IMR-90 (cell line): ENCODE results near the gene SELENOH. TPM values are rescaled to one million over a fixed set of nuclear protein-coding genes. Genes with fewer than 3 reads are reported as not detected.

Experiments
- ATAC-seq: fragments of 200-7000 bp; cut with Tn5 transposase; 2 replicates; pipeline ENCODE4 v1.9.1; 2020; ENCODE audit warnings: low read depth, mild to moderate bottlenecking, moderate library complexity
- BruUV-seq: library from RNA; stranded (reverse); fragments of 400-500 nt; replicated peaks from 2 replicates; lab custom pipeline; 2021; lab: Mats Ljungman, UMichigan
- CTCF ChIA-PET: fragments of 300-600 bp; formaldehyde crosslinking; extraction: SDS; loops from one replicate; lab custom pipeline; 2021; ENCODE audit warnings: antibody characterized with exemption; lab: Yijun Ruan, JAX
- POLR2A ChIA-PET: fragments of 300-600 bp; sonication (Branson Sonifier 250); formaldehyde crosslinking; loops from one replicate; lab custom pipeline; 2022; ENCODE audit warnings: antibody characterized with exemption; ENCODE audit not compliant: unreplicated experiment; lab: Charles Lee
- DNase-seq: peaks from one replicate; pipeline ENCODE4 v3.0.0; 2013
- H2AFZ ChIP-seq: replicated peaks from 2 replicates; pipeline ENCODE3; 2013; ENCODE audit warnings: low read length, mild to moderate bottlenecking; ENCODE audit not compliant: poor library complexity
- H2AK5ac ChIP-seq: 2 replicates; pipeline ENCODE4 v1.6.1; 2013; ENCODE audit warnings: low read depth, low read length, inconsistent platforms
- H2AK9ac ChIP-seq: replicated peaks from 2 replicates; pipeline ENCODE3; 2013; ENCODE audit warnings: mild to moderate bottlenecking, low read depth, low read length, moderate library complexity; ENCODE audit not compliant: poor library complexity
- H2BK120ac ChIP-seq: 2 replicates; pipeline ENCODE4 v1.6.1; 2013; ENCODE audit warnings: low read depth, low read length, inconsistent platforms
- H2BK15ac ChIP-seq: 3 replicates; pipeline ENCODE4 v1.6.1; 2013; ENCODE audit warnings: low read depth, low read length, inconsistent platforms
- H2BK20ac ChIP-seq: 2 replicates; pipeline ENCODE4 v1.6.1; 2013; ENCODE audit warnings: low read depth, mild to moderate bottlenecking, inconsistent platforms, low read length, moderate library complexity
- H2BK5ac ChIP-seq: 2 replicates; pipeline ENCODE4 v1.6.1; 2013; ENCODE audit warnings: mild to moderate bottlenecking, low read depth, low read length, inconsistent platforms; ENCODE audit not compliant: poor library complexity, severe bottlenecking
- H3K14ac ChIP-seq: replicated peaks from 2 replicates; pipeline ENCODE4 v1.6.1; 2013; ENCODE audit warnings: low read depth, low read length, inconsistent platforms
- H3K18ac ChIP-seq: 2 replicates; pipeline ENCODE4 v1.6.1; 2013; ENCODE audit warnings: low read depth, low read length, control low read depth
- H3K23ac ChIP-seq: 2 replicates; pipeline ENCODE4 v1.6.1; 2013; ENCODE audit warnings: low read depth, low read length, inconsistent platforms
- H3K27ac ChIP-seq: 2 replicates; pipeline ENCODE4 v1.5.1; 2013; ENCODE audit warnings: mild to moderate bottlenecking, control low read depth, low read length; ENCODE audit not compliant: insufficient read depth
- H3K27me3 ChIP-seq: 2 replicates; pipeline ENCODE4 v1.6.1; 2013; ENCODE audit warnings: low read length; ENCODE audit not compliant: control insufficient read depth, insufficient read depth
- H3K36me3 ChIP-seq: 2 replicates; pipeline ENCODE4 v1.6.1; 2013; ENCODE audit warnings: low read length, mixed read lengths; ENCODE audit not compliant: control insufficient read depth, insufficient read depth
- H3K4ac ChIP-seq: 2 replicates; pipeline ENCODE4 v1.6.1; 2013; ENCODE audit warnings: low read depth, low read length, inconsistent platforms
- H3K4me1 ChIP-seq: 2 replicates; pipeline ENCODE4 v1.6.1; 2013; ENCODE audit warnings: low read length, mixed read lengths; ENCODE audit not compliant: control insufficient read depth, insufficient read depth
- H3K4me2 ChIP-seq: 2 replicates; pipeline ENCODE4 v1.6.1; 2013; ENCODE audit warnings: low read depth, mild to moderate bottlenecking, control low read depth, low read length, moderate library complexity
- H3K4me3 ChIP-seq: 2 replicates; pipeline ENCODE4 v1.5.1; 2013; ENCODE audit warnings: low read depth, mild to moderate bottlenecking, control low read depth, low read length, moderate library complexity; ENCODE audit not compliant: insufficient read depth
- H3K56ac ChIP-seq: 2 replicates; pipeline ENCODE4 v1.6.1; 2013; ENCODE audit warnings: low read length, inconsistent platforms; ENCODE audit not compliant: insufficient read depth; ENCODE audit errors: extremely low read depth
- H3K79me1 ChIP-seq, 2 experiments: 2 replicates each; pipeline ENCODE4 v1.6.1; 2013; ENCODE audit warnings: low read length in 2 of 2, inconsistent platforms in 1 of 2, low read depth in 1 of 2
- H3K9ac ChIP-seq: 2 replicates; pipeline ENCODE4 v1.6.1; 2013; ENCODE audit warnings: low read depth, low read length, control low read depth
- H3K9me1 ChIP-seq: 2 replicates; pipeline ENCODE4 v1.6.1; 2013; ENCODE audit warnings: low read length, inconsistent platforms; ENCODE audit not compliant: insufficient read depth
- H3K9me3 ChIP-seq: 2 replicates; pipeline ENCODE4 v1.6.1; 2013; ENCODE audit warnings: low read length; ENCODE audit not compliant: control insufficient read depth, insufficient read depth
- H4K20me1 ChIP-seq: 2 replicates; pipeline ENCODE4 v1.6.1; 2013; ENCODE audit warnings: low read length, inconsistent platforms; ENCODE audit not compliant: insufficient read depth
- H4K5ac ChIP-seq: 2 replicates; pipeline ENCODE4 v1.6.1; 2013; ENCODE audit warnings: mild to moderate bottlenecking, low read depth, low read length, control low read depth
- H4K8ac ChIP-seq, 2 experiments: 2 replicates each; pipeline ENCODE4 v1.6.1; 2013; ENCODE audit warnings: low read depth in 2 of 2, low read length in 2 of 2, control low read depth in 1 of 2, inconsistent platforms in 1 of 2
- H4K91ac ChIP-seq: 2 replicates; pipeline ENCODE4 v1.6.1; 2013; ENCODE audit warnings: low read depth, low read length, inconsistent platforms; ENCODE audit not compliant: insufficient read depth
- BHLHE40 ChIP-seq: fragments of 150-350 bp; IDR thresholded peaks from 2 replicates; pipeline ENCODE4 v1.6.1; 2016; ENCODE audit warnings: mild to moderate bottlenecking, low read depth, low read length
- CEBPB ChIP-seq: IDR thresholded peaks from 2 replicates; pipeline ENCODE4 v1.6.1; 2012; ENCODE audit warnings: low read depth, low read length, improper control_type of control experiment
- CHD1 ChIP-seq: IDR thresholded peaks from 2 replicates; pipeline ENCODE4 v1.6.1; 2012; ENCODE audit warnings: low read depth, low read length, improper control_type of control experiment
- CTCF ChIP-seq: conservative IDR thresholded peaks from 2 replicates; pipeline ENCODE4 v1.5.1; 2012; ENCODE audit warnings: mild to moderate bottlenecking, low read depth, low read length, improper control_type of control experiment
- ELK1 ChIP-seq: fragments of 150-350 bp; IDR thresholded peaks from 2 replicates; pipeline ENCODE4 v1.6.1; 2016; ENCODE audit warnings: low read depth, mild to moderate bottlenecking, low read length, moderate library complexity, borderline replicate concordance
- FOS ChIP-seq: fragments of 150-350 bp; IDR thresholded peaks from 2 replicates; pipeline ENCODE4 v1.6.1; 2016; ENCODE audit warnings: low read depth, low read length
- MAFK ChIP-seq: IDR thresholded peaks from 2 replicates; pipeline ENCODE4 v1.6.1; 2012; ENCODE audit warnings: low read depth, low read length, improper control_type of control experiment
- MAZ ChIP-seq: IDR thresholded peaks from 2 replicates; pipeline ENCODE4 v1.6.1; 2012; ENCODE audit warnings: low read depth, mild to moderate bottlenecking, low read length, improper control_type of control experiment, moderate library complexity, borderline replicate concordance
- MXI1 ChIP-seq: IDR thresholded peaks from 2 replicates; pipeline ENCODE4 v1.6.1; 2012; ENCODE audit warnings: low read depth, mild to moderate bottlenecking, low read length, moderate library complexity, borderline replicate concordance
- NFE2L2 ChIP-seq: fragments of 150-350 bp; IDR thresholded peaks from 2 replicates; pipeline ENCODE4 v1.6.1; 2016; ENCODE audit warnings: low read depth, mild to moderate bottlenecking, low read length
- POLR2A ChIP-seq: IDR thresholded peaks from 2 replicates; pipeline ENCODE4 v1.6.1; 2012; ENCODE audit warnings: mild to moderate bottlenecking, low read depth, low read length
- RAD21 ChIP-seq: IDR thresholded peaks from 2 replicates; pipeline ENCODE4 v1.6.1; 2012; ENCODE audit warnings: low read length, improper control_type of control experiment
- RCOR1 ChIP-seq: IDR thresholded peaks from 2 replicates; pipeline ENCODE4 v1.6.1; 2012; ENCODE audit warnings: mild to moderate bottlenecking, low read length, improper control_type of control experiment; ENCODE audit not compliant: insufficient replicate concordance
- RFX5 ChIP-seq: IDR thresholded peaks from 2 replicates; pipeline ENCODE4 v1.8.0; 2012; ENCODE audit warnings: low read depth, mild to moderate bottlenecking, low read length, moderate library complexity
- SMC3 ChIP-seq: fragments of 150-350 bp; IDR thresholded peaks from 2 replicates; pipeline ENCODE4 v1.6.1; 2016; ENCODE audit warnings: low read depth, mild to moderate bottlenecking, antibody characterized with exemption, low read length, moderate library complexity
- USF2 ChIP-seq: fragments of 150-350 bp; IDR thresholded peaks from 2 replicates; pipeline ENCODE4 v1.6.1; 2017; ENCODE audit warnings: mild to moderate bottlenecking, antibody characterized with exemption, low read length, low read depth
- WGBS, 2 experiments: methylation state at CpG; one replicate each; pipeline versions ENCODE4 v1.1.5 to v1.1.7; 2013; ENCODE audit warnings: missing lambda C conversion rate in 2 of 2; ENCODE audit not compliant: insufficient read length in 1 of 2; ENCODE audit errors: extremely low coverage in 2 of 2; 5-methylcytosine and 5-hydroxymethylcytosine counted together
- dilution Hi-C: fragments of 300-500 bp; cut with HindIII; formaldehyde crosslinking; loops from one replicate; pipeline ENCODE4 v1.14.3; 2018; ENCODE audit warnings: low sequenced_read_pairs; ENCODE audit not compliant: unreplicated experiment
- in situ Hi-C: fragments of 300-500 bp; cut with MboI; formaldehyde crosslinking; loops from 3 replicates; pipeline ENCODE4 v1.14.3; 2019; ENCODE audit warnings: low sequenced_read_pairs, inconsistent platforms, mixed read lengths
- intact Hi-C: fragments of 100-400 bp; cut with micrococcal nuclease; formaldehyde crosslinking; loops from 2 replicates; pipeline ENCODE4 v1.10.0; 2022
- polyA plus RNA-seq, 3 experiments: library from polyadenylated mRNA; depleted of rRNA; stranded (reverse); fragments of >200 nt; gene quantifications; 2 replicates each; pipeline ENCODE4 v1.2.3, GENCODE V29; 2012; ENCODE audit warnings: low replicate concordance in 1 of 3
- total RNA-seq: library from RNA; depleted of rRNA; stranded (reverse); fragments of >200 nt; gene quantifications from 2 replicates; pipeline ENCODE4 v1.2.3, GENCODE V29; 2012

SELENOH gene
- total and polyA plus RNA-seq, 2 of the 4 experiments (the other 2 are of a cell fraction), result 40.3 to 107 TPM

- no peak overlapping the region for H2AFZ ChIP-seq
- no peak overlapping the region; a peak in 1 of 4 replicates for H4K8ac ChIP-seq
- in situ Hi-C loops, result no loop called here
- POLR2A ChIA-PET, result no interaction called here
- no peak overlapping the region for H3K27ac ChIP-seq
- peaks cover under 1% of the 10 kb centered on the region for H3K36me3 ChIP-seq
- intact Hi-C loops, result no loop called here
- DNase-seq, result no peak
- H3K4me1 ChIP-seq, result no peaks in the 10 kb centered on the region
- no peak overlapping the region for H2AK5ac ChIP-seq
- no peak for ATAC-seq
- peaks cover 7% of the 10 kb centered on the region; the same call in 1 of the 2 replicates for H4K20me1 ChIP-seq
- no peak overlapping the region for H3K4ac ChIP-seq
- CTCF ChIA-PET, result interaction anchor here (0.6 to 0.7 kb wide), 2 partner anchors 97 to 165 kb away, joined by 3 read pairs; no protein-coding TSS in a partner anchor
- H3K4me2 ChIP-seq, result no peak overlapping the region
- no peak overlapping the region for H2AK9ac ChIP-seq
- H2BK5ac ChIP-seq, result no peak overlapping the region
- H3K79me1 ChIP-seq, result peaks cover 32 to 41% of the 10 kb centered on the region in 2 experiments
- no peak overlapping the region for H3K4me3 ChIP-seq
- TF ChIP-seq CEBPB (no peak), CTCF (no peak), FOS (no peak), RAD21 (no peak), MAFK (no peak), NFE2L2 (no peak), BHLHE40 (no peak), SMC3 (no peak), MAZ (no peak), CHD1 (no peak), ELK1 (no peak), MXI1 (no peak), POLR2A (no peak), RCOR1 (no peak), USF2 (no peak), RFX5 (no peak)
- H3K14ac ChIP-seq, result no peak overlapping the region
- no peak overlapping the region for H2BK20ac ChIP-seq
- H3K23ac ChIP-seq, result no peak overlapping the region
- no CpG with 5 or more reads among the region's 1 CpG for WGBS, 2 experiments
- no peak overlapping the region for H4K5ac ChIP-seq
- H2BK15ac ChIP-seq, result no peak overlapping the region
- H3K9me1 ChIP-seq, result no peaks in the 10 kb centered on the region
- no peak overlapping the region for H3K56ac ChIP-seq
- H4K91ac ChIP-seq, result no peak overlapping the region
- H3K9ac ChIP-seq, result no peak overlapping the region
- dilution Hi-C loops, result no loop called here
- BruUV-seq, result no TSS peak
- no peaks in the 10 kb centered on the region for H3K9me3 ChIP-seq
- H2BK120ac ChIP-seq, result no peak overlapping the region
- no peak overlapping the region for H3K18ac ChIP-seq
- no peaks in the 10 kb centered on the region for H3K27me3 ChIP-seq
Observed at GRCh38 chr11:57732661-57733060, 8.6 kb upstream of the SELENOH start.
